ENCODE measurements around the gene HOXB1.

DNA sequence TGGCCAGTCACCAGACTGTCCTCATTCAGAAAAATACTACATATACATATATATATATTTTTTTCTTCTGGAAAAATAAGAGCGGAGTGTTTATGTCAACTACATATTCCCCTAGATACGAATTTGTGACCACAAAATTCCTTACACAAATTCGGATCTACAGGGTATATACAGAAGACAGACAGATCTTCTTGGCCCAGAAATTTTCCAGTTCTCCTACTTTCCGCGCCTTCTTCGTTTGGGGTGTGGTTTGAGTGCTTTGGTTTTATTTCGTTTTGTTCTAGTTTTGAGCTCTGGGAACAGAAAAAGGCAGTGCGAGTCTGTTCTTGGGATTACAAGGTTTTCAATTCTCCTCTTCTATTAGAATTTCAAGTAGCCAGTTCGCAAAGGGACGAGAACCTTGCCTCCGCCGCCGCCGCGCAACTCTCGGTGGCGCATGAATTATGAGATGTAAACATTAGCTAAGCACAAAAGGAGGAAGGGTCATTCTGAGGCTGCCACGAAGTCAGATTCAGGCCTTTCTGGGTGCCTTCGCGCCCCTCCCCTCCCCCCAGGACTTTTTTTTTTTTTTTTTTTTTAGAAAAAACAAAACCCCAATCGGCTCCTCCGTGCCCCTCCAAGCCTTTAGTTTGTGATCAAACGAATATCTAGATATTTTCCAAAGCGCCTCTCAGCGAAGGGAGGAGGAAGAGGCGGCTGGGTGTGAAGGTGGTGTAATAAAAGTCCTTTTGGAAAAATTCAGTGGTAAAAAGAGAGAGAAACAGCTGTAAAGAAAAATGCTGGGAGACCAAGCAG, 49.1 kb upstream of the HOXB1 start:
- TF ChIP-seq POLR2AphosphoS5 (IDR thresholded peaks at IDR 0.05; ENCODE audit: low read depth, low read length) (no peak), POLR2A (IDR thresholded peaks at IDR 0.05; ENCODE audit: low read depth, low read length) (no peak)

All from GM12892 (cell line).